Measurements from ENCODE around the gene CEND1.

- no peak for TF ChIP-seq POLR2A (IDR thresholded peaks at IDR 0.05)
- TF ChIP-seq CTCF (IDR thresholded peaks at IDR 0.05): peak in 3 of 6 experiments; percentile 21 to 37 (median 26)
- TF ChIP-seq POLR2AphosphoS5 (IDR thresholded peaks at IDR 0.05): no peak
Observed at GRCh38 chr11:762421-763072, 27.3 kb downstream of the CEND1 start.
